ENCODE results near the gene CYBA. TPM values are rescaled to one million over a fixed set of nuclear protein-coding genes. Genes with fewer than 3 reads are reported as not detected.

Gene CYBA
- polyA plus RNA-seq, 2 of the 4 experiments (the other 2 are of a cell fraction) = 75.7 to 185 TPM

DNA sequence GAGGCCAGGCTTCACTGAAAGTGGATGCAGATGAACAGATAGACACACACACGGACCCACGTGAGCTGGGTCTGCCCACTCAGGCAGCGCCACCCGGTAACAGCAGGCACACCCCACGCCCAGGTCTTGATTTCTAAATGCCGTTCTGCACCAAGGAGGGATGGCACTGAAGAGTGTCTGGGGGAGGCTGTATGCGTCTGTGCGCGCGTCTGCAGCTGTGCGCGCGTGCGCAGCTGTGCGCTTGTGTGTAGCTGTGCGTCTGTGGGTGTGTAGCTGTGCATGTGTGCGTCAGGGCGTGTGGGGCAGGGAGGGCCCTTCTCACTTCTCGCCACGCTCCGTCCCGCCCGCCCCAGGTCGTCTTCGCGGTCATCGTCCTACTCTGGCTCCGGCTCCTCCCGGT is 28.0 kb downstream of the CYBA start:
- Histone ChIP-seq H3K4me1 (no peaks in the 10 kb centered on the region), H3K9me3 (no peaks in the 10 kb centered on the region), H3K4me2 (no peak overlapping the region), H3K27ac (no peak overlapping the region), H3K4me3 (no peak overlapping the region)
- ATAC-seq (no peak), DNase-seq (ENCODE audit: low read depth in 1 of 2, low spot score in 1 of 2) (no peak), FAIRE-seq (no peak)
- TF ChIP-seq KDM1A (IDR thresholded peaks at IDR 0.05; ENCODE audit: low read depth) (no peak), HEYL (CRISPR knock-in tag; IDR thresholded peaks at IDR 0.05) (no peak), RFX5 (IDR thresholded peaks at IDR 0.05) (no peak), ZNF302 (CRISPR knock-in tag; IDR thresholded peaks at IDR 0.05) (no peak), NFE2L2 (conservative IDR thresholded peaks at IDR 0.05; ENCODE audit: low read length) (no peak), KDM5A (IDR thresholded peaks at IDR 0.05) (no peak), POLR2A (IDR thresholded peaks at IDR 0.05; ENCODE audit: low read length) (no peak), FOSL2 (IDR thresholded peaks at IDR 0.05) (no peak), FOSL2 (CRISPR knock-in tag; IDR thresholded peaks at IDR 0.05) (no peak), RNF2 (IDR thresholded peaks at IDR 0.05; ENCODE audit: borderline replicate concordance, low read depth) (no peak), FOXS1 (CRISPR knock-in tag; IDR thresholded peaks at IDR 0.05) (no peak), RCOR1 (IDR thresholded peaks at IDR 0.05; ENCODE audit: low read depth, low read length) (no peak)
- TF ChIP-seq, protein P1, sequence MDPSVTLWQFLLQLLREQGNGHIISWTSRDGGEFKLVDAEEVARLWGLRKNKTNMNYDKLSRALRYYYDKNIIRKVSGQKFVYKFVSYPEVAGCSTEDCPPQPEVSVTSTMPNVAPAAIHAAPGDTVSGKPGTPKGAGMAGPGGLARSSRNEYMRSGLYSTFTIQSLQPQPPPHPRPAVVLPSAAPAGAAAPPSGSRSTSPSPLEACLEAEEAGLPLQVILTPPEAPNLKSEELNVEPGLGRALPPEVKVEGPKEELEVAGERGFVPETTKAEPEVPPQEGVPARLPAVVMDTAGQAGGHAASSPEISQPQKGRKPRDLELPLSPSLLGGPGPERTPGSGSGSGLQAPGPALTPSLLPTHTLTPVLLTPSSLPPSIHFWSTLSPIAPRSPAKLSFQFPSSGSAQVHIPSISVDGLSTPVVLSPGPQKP (IDR thresholded peaks at IDR 0.05; ENCODE audit: low read depth, low read length) = no peak
- 94% methylated on average over 29 of the region's 29 CpGs for WGBS (ENCODE audit: missing lambda C conversion rate)
- ChIA-PET CTCF (interaction anchor here (0.8 to 1.4 kb wide), 2 partner anchors 10 to 71 kb away, joined by 3 to 5 read pairs; no protein-coding TSS in a partner anchor), POLR2A (no interaction called here)

DNA sequence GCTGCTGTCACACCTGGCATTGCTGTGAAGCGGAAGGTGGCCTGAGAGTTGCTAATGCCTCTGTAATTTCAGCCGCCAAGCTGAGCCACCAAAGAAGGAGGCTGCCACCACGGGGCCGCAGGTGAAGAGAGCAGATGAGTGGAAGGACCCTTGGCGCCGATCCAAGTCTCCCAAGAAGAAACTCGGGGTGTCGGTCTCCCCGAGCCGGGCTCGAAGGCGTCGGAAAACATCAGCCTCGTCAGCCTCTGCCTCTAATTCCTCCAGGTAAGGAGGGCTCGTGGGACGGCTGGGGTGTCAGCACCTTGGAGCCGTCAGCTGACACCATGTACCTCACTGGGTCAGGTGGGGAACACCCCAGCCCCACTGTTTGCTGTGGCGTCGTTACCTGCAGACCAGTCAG is 28.7 kb downstream of the CYBA start:
- H3K4me1 ChIP-seq = no peaks in the 10 kb centered on the region
- no peak for FAIRE-seq
- WGBS (ENCODE audit: missing lambda C conversion rate) = 92% methylated on average over 19 of the region's 19 CpGs
- H3K4me2 ChIP-seq = no peak overlapping the region
- CTCF ChIA-PET = interaction anchor here (0.5 kb wide), 1 partner anchor 835 kb away, joined by 4 read pairs; no protein-coding TSS in a partner anchor
- POLR2A ChIA-PET = no interaction called here
- H3K9me3 ChIP-seq = no peaks in the 10 kb centered on the region
- no peak for DNase-seq (ENCODE audit: low read depth in 1 of 2, low spot score in 1 of 2)
- no peak overlapping the region for H3K4me3 ChIP-seq
- no peak overlapping the region for H3K27ac ChIP-seq
- no peak for TF ChIP-seq ZFP36 (IDR thresholded peaks at IDR 0.05; ENCODE audit: borderline replicate concordance, partially characterized antibody)
- TF ChIP-seq HOXA7 (CRISPR knock-in tag; IDR thresholded peaks at IDR 0.05) = no peak
- TF ChIP-seq NPAS2 (CRISPR knock-in tag; IDR thresholded peaks at IDR 0.05; ENCODE audit: borderline replicate concordance) = no peak
- no peak for TF ChIP-seq JUNB (IDR thresholded peaks at IDR 0.05)
- no peak for TF ChIP-seq EHF (CRISPR knock-in tag; IDR thresholded peaks at IDR 0.05)
- TF ChIP-seq POLR2A (IDR thresholded peaks at IDR 0.05; ENCODE audit: low read length) = no peak
- TF ChIP-seq CHD4 (IDR thresholded peaks at IDR 0.05; ENCODE audit: borderline replicate concordance) = no peak
- TF ChIP-seq, protein P2, sequence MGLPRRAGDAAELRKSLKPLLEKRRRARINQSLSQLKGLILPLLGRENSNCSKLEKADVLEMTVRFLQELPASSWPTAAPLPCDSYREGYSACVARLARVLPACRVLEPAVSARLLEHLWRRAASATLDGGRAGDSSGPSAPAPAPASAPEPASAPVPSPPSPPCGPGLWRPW (IDR thresholded peaks at IDR 0.05) = no peak
- TF ChIP-seq CBX2 (IDR thresholded peaks at IDR 0.05; ENCODE audit: borderline replicate concordance, low read depth) = no peak
- TF ChIP-seq, protein P1 (IDR thresholded peaks at IDR 0.05; ENCODE audit: low read depth, low read length) = no peak
- TF ChIP-seq SREBF2 (IDR thresholded peaks at IDR 0.05) = no peak
- no peak for TF ChIP-seq MAZ (IDR thresholded peaks at IDR 0.05; ENCODE audit: borderline replicate concordance, low read depth, low read length)
- TF ChIP-seq EP300 (IDR thresholded peaks at IDR 0.05) = no peak
- TF ChIP-seq FOXS1 (CRISPR knock-in tag; IDR thresholded peaks at IDR 0.05) = no peak
- no peak for TF ChIP-seq RAD21 (conservative IDR thresholded peaks at IDR 0.05 in 1 of 2, IDR thresholded peaks at IDR 0.05 in 1 of 2)
- TF ChIP-seq, protein P3, sequence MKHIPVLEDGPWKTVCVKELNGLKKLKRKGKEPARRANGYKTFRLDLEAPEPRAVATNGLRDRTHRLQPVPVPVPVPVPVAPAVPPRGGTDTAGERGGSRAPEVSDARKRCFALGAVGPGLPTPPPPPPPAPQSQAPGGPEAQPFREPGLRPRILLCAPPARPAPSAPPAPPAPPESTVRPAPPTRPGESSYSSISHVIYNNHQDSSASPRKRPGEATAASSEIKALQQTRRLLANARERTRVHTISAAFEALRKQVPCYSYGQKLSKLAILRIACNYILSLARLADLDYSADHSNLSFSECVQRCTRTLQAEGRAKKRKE (CRISPR knock-in tag; IDR thresholded peaks at IDR 0.05; ENCODE audit: low read depth) = no peak
- TF ChIP-seq, protein P4, sequence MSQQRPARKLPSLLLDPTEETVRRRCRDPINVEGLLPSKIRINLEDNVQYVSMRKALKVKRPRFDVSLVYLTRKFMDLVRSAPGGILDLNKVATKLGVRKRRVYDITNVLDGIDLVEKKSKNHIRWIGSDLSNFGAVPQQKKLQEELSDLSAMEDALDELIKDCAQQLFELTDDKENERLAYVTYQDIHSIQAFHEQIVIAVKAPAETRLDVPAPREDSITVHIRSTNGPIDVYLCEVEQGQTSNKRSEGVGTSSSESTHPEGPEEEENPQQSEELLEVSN (IDR thresholded peaks at IDR 0.05; ENCODE audit: borderline replicate concordance, low read depth) = no peak
- no peak for TF ChIP-seq CHD2 (IDR thresholded peaks at IDR 0.05; ENCODE audit: low read length, partially characterized antibody)
- no peak for TF ChIP-seq ESRRA (IDR thresholded peaks at IDR 0.05; ENCODE audit: borderline replicate concordance, low read length)
- no peak for TF ChIP-seq FOSL2 (IDR thresholded peaks at IDR 0.05)
- no peak for TF ChIP-seq FOSL2 (CRISPR knock-in tag; IDR thresholded peaks at IDR 0.05)
- no peak for ATAC-seq
